Coronary artery (tissue), 2 donors: ENCODE results near the gene REV1.
"Not testable (repeated sequence)": the region's sequence is repeated elsewhere in the genome, so short reads cannot be mapped to it uniquely, and the experiment has no call there.

Experiments used
- DNase-seq: peaks from one replicate; pipeline ENCODE4 v3.0.0-alpha.2; 2017; ENCODE audit warnings: low spot score
- H3K27ac ChIP-seq, 2 donors: fragments of 200-600 bp; sonication (generic); one replicate each; pipeline ENCODE4 v1.5.1; 2016 to 2019
- H3K4me3 ChIP-seq: fragments of 200-600 bp; sonication (generic); 2 replicates; pipeline ENCODE4 v1.5.1; 2016; ENCODE audit warnings: mild to moderate bottlenecking, moderate library complexity
- CTCF ChIP-seq: fragments of 200-600 bp; sonication (generic); IDR thresholded peaks from one replicate; pipeline ENCODE4 v1.5.1; 2019; ENCODE audit warnings: antibody characterized with exemption

Gene REV1

GRCh38 chr2:99512181-99512591 lies 22.4 kb upstream of the REV1 start:
- no peak for DNase-seq

GRCh38 chr2:99509387-99509786 lies 19.6 kb upstream of the REV1 start:
- Histone ChIP-seq H3K4me3 (no peak overlapping the region), H3K27ac (no peak overlapping the region)
- TF ChIP-seq CTCF = no peak
- DNase-seq = no peak

More at GRCh38 chr2:99512181-99512591, 22.4 kb upstream of the REV1 start:
- H3K4me3 ChIP-seq = no peak overlapping the region
- H3K27ac ChIP-seq = no peak overlapping the region
- no peak for TF ChIP-seq CTCF

- no peak overlapping the region for H3K27ac ChIP-seq
- H3K4me3 ChIP-seq = no peak overlapping the region
- no peak for DNase-seq
- TF ChIP-seq CTCF = no peak
Observed at GRCh38 chr2:99507937-99508818, 18.4 kb upstream of the REV1 start.

- DNase-seq = no peak
- H3K27ac ChIP-seq = no peak overlapping the region
- TF ChIP-seq CTCF = no peak
- H3K4me3 ChIP-seq = no peak overlapping the region
Observed at GRCh38 chr2:99504844-99505584, 15.2 kb upstream of the REV1 start.

- not testable (repeated sequence) for H3K27ac ChIP-seq, H3K4me3 ChIP-seq, DNase-seq
Observed at GRCh38 chr2:99503662-99504416, 14.0 kb upstream of the REV1 start.

GRCh38 chr2:99496021-99496420 lies 6.2 kb upstream of the REV1 start:
- TF ChIP-seq CTCF = no peak
- DNase-seq = no peak
- H3K4me3 ChIP-seq = no peak overlapping the region
- no peak overlapping the region for H3K27ac ChIP-seq
